IgD-negative memory B cell (primary cell): ENCODE results near the gene TMEM203. TPM values are rescaled to one million over a fixed set of nuclear protein-coding genes. Genes with fewer than 3 reads are reported as not detected.

Experiments
- H3K27ac Mint-ChIP-seq, 3 donors: one replicate each; pipeline ENCODE4 v1.8.0; 2020 to 2022; ENCODE audit warnings: mild to moderate bottlenecking in 3 of 3, mixed read lengths in 3 of 3, moderate library complexity in 1 of 3
- H3K27me3 Mint-ChIP-seq: one replicate; pipeline ENCODE4 v1.8.0; 2021; ENCODE audit warnings: mixed read lengths
- H3K36me3 Mint-ChIP-seq: one replicate; pipeline ENCODE4 v1.8.0; 2020; ENCODE audit warnings: mild to moderate bottlenecking, mixed read lengths
- H3K4me1 Mint-ChIP-seq, 3 donors: one replicate each; pipeline ENCODE4 v1.8.0; 2020 to 2022; ENCODE audit warnings: mixed read lengths in 3 of 3, mild to moderate bottlenecking in 1 of 3
- H3K4me3 Mint-ChIP-seq, 4 donors: one replicate each; pipeline ENCODE4 v1.8.0; 2020 to 2022; ENCODE audit warnings: mild to moderate bottlenecking in 4 of 4, mixed read lengths in 4 of 4, moderate library complexity in 3 of 4
- H3K9me3 Mint-ChIP-seq, 3 donors: one replicate each; pipeline ENCODE4 v1.8.0; 2020 to 2021; ENCODE audit warnings: mixed read lengths in 3 of 3, mild to moderate bottlenecking in 1 of 3
- polyA plus RNA-seq: library from polyadenylated mRNA; unstranded; fragments of 300-500 nt; fragmentation: Illumina TruSeq; gene quantifications from one replicate; pipeline ENCODE4 v1.2.3, GENCODE V29; 2021

TMEM203 gene
- polyA plus RNA-seq, 1 donor from 2014 or later, result 106 TPM

- H3K27ac Mint-ChIP-seq, result peak within 1 kb of the TSS; percentile 84 to 99 (median 94)
- H3K4me3 Mint-ChIP-seq, result peak within 1 kb of the TSS; percentile 86 to 99 (median 92)
- no peaks in the 10 kb centered on the region for H3K36me3 Mint-ChIP-seq
- peaks cover 12 to 16% (median 15%) of the 10 kb centered on the region in 3 donors for H3K4me1 Mint-ChIP-seq
- H3K27me3 Mint-ChIP-seq, result no peaks in the 10 kb centered on the region
- H3K9me3 Mint-ChIP-seq, result no peaks in the 10 kb centered on the region
Measured at GRCh38 chr9:137200311-137201204, 4.9 kb downstream of the TMEM203 start, which contains the start of gene TPRN. Gene TPRN, minus strand, starts transcription at chr9:137200741. Its CDS starts 30 bp downstream, at chr9:137200711.

- Mint-ChIP-seq H3K4me1 (peaks cover 11 to 15% (median 12%) of the 10 kb centered on the region in 3 donors), H3K36me3 (no peaks in the 10 kb centered on the region), H3K27ac (peak overlapping the region in 1 of 3 donors; percentile 17), H3K4me3 (peak overlapping the region; percentile 61 to 92 (median 76)), H3K9me3 (no peaks in the 10 kb centered on the region), H3K27me3 (no peaks in the 10 kb centered on the region)
Measured at GRCh38 chr9:137199411-137200121, 5.9 kb downstream of the TMEM203 start.

DNA sequence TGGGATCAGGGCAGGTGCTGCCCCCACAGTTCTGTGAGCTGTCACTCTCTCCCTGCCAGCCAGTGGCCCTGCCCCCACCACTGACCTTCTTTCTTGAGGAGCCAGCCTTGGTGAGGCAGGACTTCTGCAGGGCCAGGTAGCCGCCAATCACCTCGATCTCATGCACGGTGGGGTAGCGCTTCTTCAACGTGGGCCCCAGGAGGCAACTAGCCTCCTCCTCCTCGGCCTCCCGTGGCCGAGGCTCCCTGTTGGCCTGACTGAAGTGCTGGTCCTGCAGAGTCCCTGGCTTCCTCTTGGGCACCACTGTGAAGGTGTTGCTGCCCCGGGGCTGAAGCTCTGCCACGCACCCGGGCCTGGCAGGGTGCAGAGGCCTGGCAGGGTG is 6.6 kb downstream of the TMEM203 start:
- Mint-ChIP-seq H3K4me3 (peak overlapping the region in 1 of 4 donors; percentile 57), H3K27me3 (no peaks in the 10 kb centered on the region), H3K36me3 (no peaks in the 10 kb centered on the region), H3K9me3 (no peaks in the 10 kb centered on the region), H3K4me1 (peaks cover 8 to 9% (median 9%) of the 10 kb centered on the region in 3 donors), H3K27ac (no peak overlapping the region)

- no peaks in the 10 kb centered on the region for H3K36me3 Mint-ChIP-seq
- H3K4me1 Mint-ChIP-seq, result peaks cover 8 to 9% (median 9%) of the 10 kb centered on the region in 3 donors
- no peaks in the 10 kb centered on the region for H3K9me3 Mint-ChIP-seq
- peak overlapping the region in 1 of 3 donors; percentile 39 for H3K27ac Mint-ChIP-seq
- no peaks in the 10 kb centered on the region for H3K27me3 Mint-ChIP-seq
- H3K4me3 Mint-ChIP-seq, result peak overlapping the region in 2 of 4 donors; percentile 4 to 57
Measured at GRCh38 chr9:137198051-137198901, 7.2 kb downstream of the TMEM203 start.

DNA sequence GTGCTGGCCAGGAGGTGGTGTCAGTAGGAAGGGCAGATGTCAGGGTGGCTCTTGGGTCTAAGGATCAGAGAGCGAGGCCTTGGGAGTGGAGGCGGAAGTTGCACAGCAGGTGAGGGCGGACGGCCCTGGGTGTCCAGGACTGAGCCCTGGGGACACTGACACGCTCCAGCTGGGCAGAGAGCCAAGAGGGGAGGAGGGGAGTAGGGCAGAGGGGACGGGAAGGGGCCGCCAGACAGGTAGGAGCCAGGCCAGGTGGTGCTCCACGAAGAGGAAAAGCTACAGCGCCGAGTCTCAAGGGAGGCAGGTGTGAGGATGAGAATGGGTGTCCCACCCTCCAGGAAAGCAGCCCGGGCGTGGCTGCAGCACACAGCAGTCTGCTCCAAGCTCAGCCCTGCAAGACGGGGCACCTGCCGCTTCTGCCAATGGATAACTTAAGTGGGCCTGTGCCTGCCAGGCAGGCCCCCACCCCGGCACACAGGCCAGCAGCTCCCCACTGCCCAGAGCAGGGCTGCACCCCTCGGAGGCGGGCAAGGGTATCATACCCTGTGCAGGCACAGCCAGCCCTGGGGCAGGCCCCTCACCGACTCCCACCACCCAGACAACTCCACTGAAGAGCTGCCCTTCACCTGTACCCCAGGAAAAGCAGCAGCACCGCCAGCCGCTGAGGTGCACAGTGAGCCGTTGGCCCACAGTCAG is 9.8 kb downstream of the TMEM203 start:
- Mint-ChIP-seq H3K4me3 (peak overlapping the region in 2 of 4 donors; percentile 39 to 63), H3K36me3 (no peaks in the 10 kb centered on the region), H3K27ac (peak overlapping the region in 1 of 3 donors; percentile 80), H3K27me3 (no peaks in the 10 kb centered on the region), H3K9me3 (no peaks in the 10 kb centered on the region), H3K4me1 (peaks cover 0 to 1% (median under 1%) of the 10 kb centered on the region in 3 donors)

GRCh38 chr9:137194909-137195308 is 10.5 kb downstream of the TMEM203 start:
- Mint-ChIP-seq H3K27ac (peak overlapping the region in 1 of 3 donors; percentile 80), H3K4me1 (peaks cover 0 to 4% (median 0%) of the 10 kb centered on the region in 3 donors), H3K27me3 (no peaks in the 10 kb centered on the region), H3K4me3 (peak overlapping the region in 1 of 4 donors; percentile 63), H3K36me3 (no peaks in the 10 kb centered on the region), H3K9me3 (no peaks in the 10 kb centered on the region)

DNA sequence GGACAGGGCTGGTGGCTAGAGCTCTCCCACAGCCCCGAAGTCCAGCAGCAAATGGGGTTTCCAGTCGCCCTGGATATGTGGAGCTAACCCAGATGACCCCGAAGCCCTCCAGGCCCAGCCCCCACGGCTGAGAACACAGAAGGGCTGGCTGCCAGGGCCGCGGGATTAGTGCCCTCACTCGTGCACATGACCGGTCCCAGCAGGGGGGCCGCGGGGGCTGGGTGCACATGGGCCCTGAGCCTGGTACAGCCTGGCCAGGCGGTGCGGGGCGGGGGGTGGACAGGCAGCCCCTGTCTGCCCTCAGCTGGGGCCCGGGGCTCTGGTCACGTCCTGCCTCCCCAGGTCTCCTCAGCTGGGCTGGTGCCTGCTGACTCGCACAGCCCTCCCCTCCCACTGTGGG is 11.1 kb downstream of the TMEM203 start:
- Mint-ChIP-seq H3K9me3 (no peaks in the 10 kb centered on the region), H3K27me3 (no peaks in the 10 kb centered on the region), H3K4me1 (peaks cover 0 to 7% (median under 1%) of the 10 kb centered on the region in 3 donors), H3K36me3 (no peaks in the 10 kb centered on the region), H3K27ac (no peak overlapping the region), H3K4me3 (no peak overlapping the region)

DNA sequence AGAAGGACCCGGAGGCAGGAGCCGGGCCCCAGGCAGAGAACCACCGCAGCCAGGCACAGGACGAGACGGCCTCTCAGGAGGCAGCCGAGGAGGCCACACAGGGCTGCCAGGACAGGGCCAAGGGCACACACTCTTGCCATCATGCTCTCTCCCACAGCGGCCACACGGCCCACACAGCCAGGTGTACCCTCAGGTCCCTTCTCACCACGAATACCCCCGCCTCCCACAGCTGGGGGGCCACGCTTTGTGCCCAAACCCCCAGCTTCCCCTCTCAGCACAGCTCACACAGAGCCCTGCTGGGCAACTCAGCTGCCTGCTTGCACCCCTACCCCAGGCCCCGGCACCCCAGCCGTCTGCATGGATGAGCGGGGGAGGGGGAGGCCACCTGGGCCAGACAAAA is 11.7 kb downstream of the TMEM203 start:
- no peaks in the 10 kb centered on the region for H3K27me3 Mint-ChIP-seq
- no peak overlapping the region for H3K4me3 Mint-ChIP-seq
- no peaks in the 10 kb centered on the region for H3K36me3 Mint-ChIP-seq
- peaks cover 0 to 11% (median 5%) of the 10 kb centered on the region in 3 donors for H3K4me1 Mint-ChIP-seq
- H3K9me3 Mint-ChIP-seq, result no peaks in the 10 kb centered on the region
- no peak overlapping the region for H3K27ac Mint-ChIP-seq

GRCh38 chr9:137192859-137193258 is 12.6 kb downstream of the TMEM203 start:
- H3K36me3 Mint-ChIP-seq, result no peaks in the 10 kb centered on the region
- no peak overlapping the region for H3K4me3 Mint-ChIP-seq
- no peak overlapping the region for H3K27ac Mint-ChIP-seq
- H3K27me3 Mint-ChIP-seq, result no peaks in the 10 kb centered on the region
- H3K4me1 Mint-ChIP-seq, result peaks cover 4 to 12% (median 5%) of the 10 kb centered on the region in 3 donors
- no peaks in the 10 kb centered on the region for H3K9me3 Mint-ChIP-seq

GRCh38 chr9:137192448-137192780 is 13.0 kb downstream of the TMEM203 start:
- Mint-ChIP-seq H3K27ac (no peak overlapping the region), H3K9me3 (no peaks in the 10 kb centered on the region), H3K27me3 (no peaks in the 10 kb centered on the region), H3K4me1 (peaks cover 4 to 16% (median 7%) of the 10 kb centered on the region in 3 donors), H3K36me3 (no peaks in the 10 kb centered on the region), H3K4me3 (no peak overlapping the region)

- Mint-ChIP-seq H3K9me3 (no peaks in the 10 kb centered on the region), H3K4me1 (peaks cover 4 to 21% (median 13%) of the 10 kb centered on the region in 3 donors), H3K4me3 (no peak overlapping the region), H3K27ac (peak overlapping the region in 1 of 3 donors; percentile 65), H3K27me3 (no peaks in the 10 kb centered on the region), H3K36me3 (no peaks in the 10 kb centered on the region)
Measured at GRCh38 chr9:137191691-137192447, 13.6 kb downstream of the TMEM203 start.

GRCh38 chr9:137191245-137191644 is 14.2 kb downstream of the TMEM203 start:
- Mint-ChIP-seq H3K9me3 (no peaks in the 10 kb centered on the region), H3K27ac (peak overlapping the region in 2 of 3 donors; percentile 39 to 65), H3K36me3 (no peaks in the 10 kb centered on the region), H3K4me3 (peak overlapping the region in 1 of 4 donors; percentile 81), H3K27me3 (no peaks in the 10 kb centered on the region), H3K4me1 (peaks cover 4 to 25% (median 14%) of the 10 kb centered on the region in 3 donors)

DNA sequence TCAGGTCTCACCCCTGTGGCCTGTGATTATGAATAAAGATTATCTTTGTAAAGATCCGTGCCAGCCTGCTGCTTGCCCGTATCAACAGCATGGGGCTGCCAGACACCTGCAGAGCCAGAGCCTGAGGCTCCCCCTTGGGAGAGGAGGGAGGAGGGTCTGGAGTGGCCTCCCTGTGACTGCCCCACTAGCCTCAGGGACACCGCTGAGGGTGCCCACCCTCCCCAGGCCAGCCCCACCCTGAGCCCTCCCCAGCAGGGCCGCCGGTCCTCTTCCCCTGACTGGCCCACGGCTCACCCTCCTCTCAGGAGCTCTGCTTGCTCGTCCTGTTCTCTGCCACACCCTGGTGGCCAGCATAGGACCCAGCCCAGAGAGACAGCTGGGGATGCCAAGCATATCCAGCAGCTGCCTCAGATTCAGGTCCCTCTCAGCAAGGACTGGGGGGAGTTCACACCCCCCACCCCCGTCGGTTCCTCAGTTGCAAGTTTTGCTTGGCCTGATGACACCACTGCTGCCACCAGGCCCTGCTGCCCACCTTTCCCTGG is 15.1 kb downstream of the TMEM203 start:
- no peaks in the 10 kb centered on the region for H3K9me3 Mint-ChIP-seq
- no peaks in the 10 kb centered on the region for H3K27me3 Mint-ChIP-seq
- peak overlapping the region in 2 of 4 donors; percentile 22 to 81 for H3K4me3 Mint-ChIP-seq
- H3K27ac Mint-ChIP-seq, result peak overlapping the region in 1 of 3 donors; percentile 65
- H3K36me3 Mint-ChIP-seq, result no peaks in the 10 kb centered on the region
- peaks cover 4 to 27% (median 14%) of the 10 kb centered on the region in 3 donors for H3K4me1 Mint-ChIP-seq
